Natural killer cell (primary cell): ENCODE measurements around the gene LRRC70. TPM values are rescaled to one million over a fixed set of nuclear protein-coding genes. Genes with fewer than 3 reads are reported as not detected.

ENCODE experiments used
- ATAC-seq, 3 donors: fragments of 150-1000 bp in 2 of 3; fragments of 200-7000 bp in 1 of 3; cut with Tn5 transposase; 1 replicate in 1 of 3; 2 replicates in 2 of 3; pipeline ENCODE4 v1.10.0; 2021; ENCODE audit warnings: mild to moderate bottlenecking in 2 of 3, moderate library complexity in 2 of 3
- DNase-seq, 2 donors: peaks; one replicate each; pipeline versions ENCODE4 v3.0.0 to v3.0.0-alpha.2; 2013 to 2021; ENCODE audit warnings: mixed read lengths in 1 of 2
- H3K27ac ChIP-seq: one replicate; pipeline ENCODE4 v1.5.1; 2013; ENCODE audit warnings: mild to moderate bottlenecking, low read length
- H3K27me3 ChIP-seq: one replicate; pipeline ENCODE4 v1.6.1; 2013; ENCODE audit warnings: low read length; ENCODE audit not compliant: control insufficient read depth, insufficient read depth
- H3K36me3 ChIP-seq: one replicate; pipeline ENCODE4 v1.6.1; 2013; ENCODE audit warnings: low read length; ENCODE audit not compliant: control insufficient read depth, insufficient read depth
- H3K4me1 ChIP-seq: one replicate; pipeline ENCODE4 v1.6.1; 2013; ENCODE audit warnings: low read length; ENCODE audit not compliant: control insufficient read depth, insufficient read depth
- H3K4me3 ChIP-seq: one replicate; pipeline ENCODE4 v1.5.1; 2013; ENCODE audit warnings: low read length
- H3K9me3 ChIP-seq: one replicate; pipeline ENCODE4 v1.6.1; 2013; ENCODE audit warnings: low read length; ENCODE audit not compliant: control insufficient read depth, insufficient read depth
- H3K27ac Mint-ChIP-seq, 2 donors: one replicate each; pipeline ENCODE4 v1.8.0; 2022; ENCODE audit warnings: mild to moderate bottlenecking in 2 of 2, mixed read lengths in 2 of 2, moderate library complexity in 1 of 2
- H3K27me3 Mint-ChIP-seq, 2 donors: one replicate each; pipeline ENCODE4 v1.8.0; 2022; ENCODE audit warnings: low read depth in 2 of 2, mixed read lengths in 2 of 2
- H3K36me3 Mint-ChIP-seq: one replicate; pipeline ENCODE4 v1.8.0; 2022; ENCODE audit warnings: mixed read lengths
- H3K4me1 Mint-ChIP-seq, 2 donors: one replicate each; pipeline ENCODE4 v1.8.0; 2022; ENCODE audit warnings: mixed read lengths in 2 of 2
- H3K4me3 Mint-ChIP-seq: one replicate; pipeline ENCODE4 v1.8.0; 2022; ENCODE audit warnings: mild to moderate bottlenecking, moderate library complexity, mixed read lengths
- H3K9me3 Mint-ChIP-seq, 2 donors: one replicate each; pipeline ENCODE4 v1.8.0; 2022; ENCODE audit warnings: mixed read lengths in 2 of 2
- CTCF ChIP-seq: fragments of 200-600 bp; IDR thresholded peaks from one replicate; pipeline ENCODE4 v1.8.0; 2022; ENCODE audit warnings: antibody characterized with exemption
- WGBS: methylation state at CpG from one replicate; pipeline ENCODE4 v1.1.7; 2013; ENCODE audit warnings: missing lambda C conversion rate; ENCODE audit not compliant: insufficient coverage; 5-methylcytosine and 5-hydroxymethylcytosine counted together
- intact Hi-C: fragments of 100-400 bp; cut with micrococcal nuclease; formaldehyde crosslinking; loops from one replicate; pipeline ENCODE4 v1.14.2; 2022
- total RNA-seq, 4 donors: library from RNA; stranded (reverse); fragments of 120-200 nt in 1 of 4; gene quantifications; one replicate each; pipeline versions ENCODE4 v1.2.3 to v1.2.4, GENCODE V29; 2013 to 2022

LRRC70 gene
- total RNA-seq, 3 donors from 2014 or later (not counting 1 experiment from before 2014, with no cell fraction given): 17.6 to 29.5 (median 21.2) TPM

GRCh38 chr5:62585751-62586150, 7.1 kb downstream of the LRRC70 start:
- Mint-ChIP-seq H3K9me3 (no peaks in the 10 kb centered on the region), H3K4me3 (no peak overlapping the region), H3K4me1 (peaks cover 34 to 36% of the 10 kb centered on the region in 2 donors), H3K36me3 (no peaks in the 10 kb centered on the region), H3K27me3 (no peaks in the 10 kb centered on the region), H3K27ac (peak overlapping the region; percentile 0 to 23)
- Histone ChIP-seq H3K4me1 (no peaks in the 10 kb centered on the region), H3K27ac (no peak overlapping the region), H3K27me3 (no peaks in the 10 kb centered on the region), H3K36me3 (no peaks in the 10 kb centered on the region), H3K9me3 (no peaks in the 10 kb centered on the region), H3K4me3 (no peak overlapping the region)
- TF ChIP-seq CTCF: no peak
- no peak for ATAC-seq
- intact Hi-C loops: no loop called here
- no peak for DNase-seq

GRCh38 chr5:62587737-62588136, 9.1 kb downstream of the LRRC70 start:
- no peaks in the 10 kb centered on the region for H3K36me3 Mint-ChIP-seq
- WGBS: 63% methylated on average over 3 of the region's 3 CpGs
- H3K4me1 ChIP-seq: no peaks in the 10 kb centered on the region
- H3K27me3 ChIP-seq: no peaks in the 10 kb centered on the region
- H3K4me1 Mint-ChIP-seq: peaks cover 18 to 20% of the 10 kb centered on the region in 2 donors
- no peak overlapping the region for H3K27ac ChIP-seq
- intact Hi-C loops: no loop called here
- H3K27me3 Mint-ChIP-seq: no peaks in the 10 kb centered on the region
- ATAC-seq (no peak), DNase-seq (no peak)
- no peaks in the 10 kb centered on the region for H3K9me3 ChIP-seq
- no peak overlapping the region for H3K27ac Mint-ChIP-seq
- no peak for TF ChIP-seq CTCF
- no peak overlapping the region for H3K4me3 ChIP-seq
- peaks cover 3% of the 10 kb centered on the region for H3K36me3 ChIP-seq
- H3K4me3 Mint-ChIP-seq: no peak overlapping the region
- no peaks in the 10 kb centered on the region for H3K9me3 Mint-ChIP-seq

GRCh38 chr5:62588668-62589067, 10.0 kb downstream of the LRRC70 start:
- Mint-ChIP-seq H3K27me3 (no peaks in the 10 kb centered on the region), H3K4me3 (no peak overlapping the region), H3K9me3 (no peaks in the 10 kb centered on the region), H3K36me3 (no peaks in the 10 kb centered on the region), H3K27ac (no peak overlapping the region), H3K4me1 (peaks cover 18 to 20% of the 10 kb centered on the region in 2 donors)
- no peak overlapping the region for H3K27ac ChIP-seq
- H3K9me3 ChIP-seq: no peaks in the 10 kb centered on the region
- ATAC-seq (no peak), DNase-seq (no peak)
- intact Hi-C loops: no loop called here
- no peak overlapping the region for H3K4me3 ChIP-seq
- H3K36me3 ChIP-seq: peaks cover 3% of the 10 kb centered on the region
- H3K4me1 ChIP-seq: no peaks in the 10 kb centered on the region
- WGBS: 100% methylated on average over 3 of the region's 4 CpGs
- H3K27me3 ChIP-seq: no peaks in the 10 kb centered on the region
- no peak for TF ChIP-seq CTCF

GRCh38 chr5:62589504-62589903, 10.9 kb downstream of the LRRC70 start:
- Histone ChIP-seq H3K4me3 (no peak overlapping the region), H3K27ac (no peak overlapping the region), H3K4me1 (no peaks in the 10 kb centered on the region), H3K27me3 (no peaks in the 10 kb centered on the region), H3K9me3 (no peaks in the 10 kb centered on the region), H3K36me3 (peaks cover 3% of the 10 kb centered on the region)
- H3K36me3 Mint-ChIP-seq: no peaks in the 10 kb centered on the region
- no peaks in the 10 kb centered on the region for H3K9me3 Mint-ChIP-seq
- no peak overlapping the region for H3K4me3 Mint-ChIP-seq
- 99% methylated on average over 2 of the region's 2 CpGs for WGBS
- no peak overlapping the region for H3K27ac Mint-ChIP-seq
- peak in 1 of 3 donors; percentile 28 for ATAC-seq
- H3K4me1 Mint-ChIP-seq: peaks cover 18 to 22% of the 10 kb centered on the region in 2 donors
- DNase-seq: no peak
- no peak for TF ChIP-seq CTCF
- H3K27me3 Mint-ChIP-seq: no peaks in the 10 kb centered on the region
- intact Hi-C loops: no loop called here
